K562 (cell line): Measurements from ENCODE around the gene PSMB10. TPM values are rescaled to one million over a fixed set of nuclear protein-coding genes. Genes with fewer than 3 reads are reported as not detected.

ENCODE experiments used
- ARNT ChIP-seq, 2 experiments: fragments of 450-650 bp; IDR thresholded peaks; 2 replicates each; pipeline ENCODE4 v1.6.1; 2016; ENCODE audit warnings: mild to moderate bottlenecking in 1 of 2
- CBFA2T2 ChIP-seq: fragments of 450-650 bp; conservative IDR thresholded peaks from 2 replicates; pipeline ENCODE4 v1.6.1; 2017; ENCODE audit warnings: mild to moderate bottlenecking
- DMBX1 ChIP-seq: fragments of 250-450 bp; sonication (Bioruptor Pico); IDR thresholded peaks from 2 replicates; pipeline ENCODE4 v1.8.0; 2022; ENCODE audit warnings: inconsistent platforms, mild to moderate bottlenecking, moderate library complexity, borderline replicate concordance
- FOXA1 ChIP-seq: fragments of 450-650 bp; IDR thresholded peaks from 2 replicates; pipeline ENCODE4 v1.6.1; 2016; ENCODE audit warnings: mild to moderate bottlenecking, borderline replicate concordance
- HMG20A ChIP-seq: fragments of 450-650 bp; formaldehyde crosslinking; conservative IDR thresholded peaks from 2 replicates; pipeline ENCODE4 v1.4.0; 2020; ENCODE audit warnings: mild to moderate bottlenecking, mixed read lengths
- JUN ChIP-seq, 2 experiments: sonication (generic) in 1 of 2; formaldehyde crosslinking in 1 of 2; IDR thresholded peaks; 2 replicates each; pipeline versions ENCODE4 v1.6.1 to v1.8.0; 2012 to 2022; ENCODE audit warnings: borderline replicate concordance in 2 of 2, mild to moderate bottlenecking in 2 of 2, improper control_type of control experiment in 1 of 2, low read depth in 1 of 2, low read length in 1 of 2, missing genetic modification reagents in 1 of 2
- MAFF ChIP-seq: IDR thresholded peaks from 2 replicates; pipeline ENCODE4 v1.6.1; 2012; ENCODE audit warnings: low read length, improper control_type of control experiment
- POLR2G ChIP-seq: fragments of 200-400 bp; formaldehyde crosslinking; IDR thresholded peaks from 2 replicates; pipeline ENCODE4 v1.6.1; 2017; ENCODE audit warnings: low read depth, mild to moderate bottlenecking, antibody characterized with exemption, low read length, moderate library complexity
- POLR2H ChIP-seq: IDR thresholded peaks from 2 replicates; pipeline ENCODE4 v1.6.1; 2016; ENCODE audit warnings: missing genetic modification characterization, low read depth, mild to moderate bottlenecking, control low read depth, missing compliant biosample characterization, moderate library complexity
- TCFL5 ChIP-seq: fragments of 250-450 bp; sonication (Bioruptor Pico); conservative IDR thresholded peaks from 2 replicates; pipeline ENCODE4 v1.6.1; 2021; ENCODE audit warnings: mild to moderate bottlenecking, moderate library complexity, matching md5 sums
- TSC22D4 ChIP-seq: fragments of 450-650 bp; IDR thresholded peaks from 2 replicates; pipeline ENCODE4 v1.6.1; 2016; ENCODE audit warnings: missing genetic modification characterization, missing biosample characterization, control low read depth
- ZFP36 ChIP-seq: fragments of 150-350 bp; IDR thresholded peaks from 2 replicates; pipeline ENCODE4 v1.6.1; 2018; ENCODE audit warnings: low read length, low read depth; ENCODE audit not compliant: partially characterized antibody
- ZNF239 ChIP-seq: fragments of 250-450 bp; sonication (Bioruptor Pico); IDR thresholded peaks from 2 replicates; pipeline ENCODE4 v1.4.0; 2020; ENCODE audit warnings: mild to moderate bottlenecking
- ZNF3 ChIP-seq: fragments of 250-450 bp; sonication (Bioruptor Pico); IDR thresholded peaks from 2 replicates; pipeline ENCODE4 v1.5.0; 2021; ENCODE audit warnings: mild to moderate bottlenecking, moderate library complexity
- ZNF311 ChIP-seq: fragments of 250-450 bp; sonication (Bioruptor Pico); IDR thresholded peaks from 2 replicates; pipeline ENCODE4 v1.4.0; 2020; ENCODE audit warnings: mild to moderate bottlenecking, moderate library complexity
- ZNF316 ChIP-seq: fragments of 450-650 bp; IDR thresholded peaks from 2 replicates; pipeline ENCODE4 v1.6.1; 2016
- polyA plus RNA-seq, 8 experiments: library from polyadenylated mRNA; depleted of rRNA in 4 of 8; stranded (reverse) in 5 of 8; unstranded in 3 of 8; fragments of >200 nt; fragmentation: Nextera tagmentation in 2 of 8; fragmentation: Illumina TruSeq in 1 of 8; extraction: Ambion mirVana in 2 of 8; extraction: Trizol in 1 of 8; gene quantifications; 2 replicates each; pipeline versions ENCODE4 v1.2.1 to v1.2.3, GENCODE V29; 2011 to 2014; ENCODE audit warnings: inconsistent platforms in 1 of 8, missing spikeins in 1 of 8
- total RNA-seq, 7 experiments: library from RNA; depleted of rRNA in 6 of 7; stranded (reverse); fragments of >200 nt in 6 of 7; fragmentation: Illumina TruSeq in 2 of 7; extraction: Trizol in 2 of 7; gene quantifications; 2 replicates each; pipeline versions ENCODE4 v1.2.1 to v1.2.3, GENCODE V29; 2011 to 2021; ENCODE audit warnings: low replicate concordance in 1 of 7
- TF ChIP-seq, protein P1 (sequence below): IDR thresholded peaks from 3 replicates; pipeline ENCODE4 v1.6.1; 2011; ENCODE audit warnings: borderline replicate concordance, mild to moderate bottlenecking, moderate library complexity; ENCODE audit not compliant: insufficient read length; ENCODE audit errors: extremely low read depth
- TF ChIP-seq, protein P2 (sequence below): fragments of 450-650 bp; IDR thresholded peaks from 2 replicates; pipeline ENCODE4 v1.7.0; 2016; ENCODE audit warnings: borderline replicate concordance
- TF ChIP-seq, protein P3 (sequence below): sonication (generic); formaldehyde crosslinking; IDR thresholded peaks from 2 replicates; pipeline ENCODE4 v1.9.0; 2022; ENCODE audit warnings: mild to moderate bottlenecking, missing genetic modification reagents
- TF ChIP-seq, protein P4 (sequence below): fragments of 250-450 bp; sonication (Bioruptor Pico); IDR thresholded peaks from 2 replicates; pipeline ENCODE4 v1.8.0; 2022; ENCODE audit warnings: inconsistent platforms, mild to moderate bottlenecking, moderate library complexity, borderline replicate concordance

The PSMB10 gene
- total and polyA plus RNA-seq, 9 of the 15 experiments (the other 6 are each of a cell fraction or from before 2014, with no cell fraction given), result 11.7 to 105 (median 51.0) TPM

DNA sequence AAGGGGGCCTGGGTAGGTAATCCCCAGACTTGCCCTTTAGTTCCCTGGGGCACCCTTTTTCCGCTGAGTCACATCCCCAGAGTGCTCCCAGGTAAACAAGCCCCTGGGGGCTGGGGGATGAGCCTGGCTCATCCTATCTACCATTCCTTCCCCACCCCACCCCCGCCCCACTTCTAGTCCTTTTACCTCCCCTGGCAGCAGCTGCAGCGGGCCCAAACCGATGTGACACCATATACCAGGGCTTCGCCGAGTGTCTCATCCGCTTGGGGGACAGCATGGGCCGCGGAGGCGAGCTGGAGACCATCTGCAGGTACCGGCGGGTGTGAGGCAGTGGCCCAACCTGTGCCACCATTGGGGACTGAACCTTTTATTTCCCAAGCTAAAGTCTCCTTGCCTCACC, 51.1 kb downstream of the PSMB10 start (continued):
- TF ChIP-seq POLR2G (peak; percentile 53), ZNF3 (no peak), MAFF (peak; percentile 21; the same call in 1 of the 2 replicates), DMBX1 (no peak), ARNT (IDR thresholded peaks at IDR 0.05) (no peak), CBFA2T2 (no peak), JUN (IDR thresholded peaks at IDR 0.05; ENCODE audit: borderline replicate concordance, low read depth, low read length) (no peak), JUN (CRISPR knock-in tag; IDR thresholded peaks at IDR 0.05; ENCODE audit: borderline replicate concordance) (no peak), ZNF239 (CRISPR knock-in tag) (no peak), ZFP36 (no peak), TSC22D4 (no peak), FOXA1 (no peak), POLR2H (tag) (no peak), HMG20A (CRISPR knock-in tag) (no peak), TCFL5 (no peak), ZNF316 (peak; percentile 40), ZNF311 (CRISPR knock-in tag) (no peak)
- TF ChIP-seq, protein P1, sequence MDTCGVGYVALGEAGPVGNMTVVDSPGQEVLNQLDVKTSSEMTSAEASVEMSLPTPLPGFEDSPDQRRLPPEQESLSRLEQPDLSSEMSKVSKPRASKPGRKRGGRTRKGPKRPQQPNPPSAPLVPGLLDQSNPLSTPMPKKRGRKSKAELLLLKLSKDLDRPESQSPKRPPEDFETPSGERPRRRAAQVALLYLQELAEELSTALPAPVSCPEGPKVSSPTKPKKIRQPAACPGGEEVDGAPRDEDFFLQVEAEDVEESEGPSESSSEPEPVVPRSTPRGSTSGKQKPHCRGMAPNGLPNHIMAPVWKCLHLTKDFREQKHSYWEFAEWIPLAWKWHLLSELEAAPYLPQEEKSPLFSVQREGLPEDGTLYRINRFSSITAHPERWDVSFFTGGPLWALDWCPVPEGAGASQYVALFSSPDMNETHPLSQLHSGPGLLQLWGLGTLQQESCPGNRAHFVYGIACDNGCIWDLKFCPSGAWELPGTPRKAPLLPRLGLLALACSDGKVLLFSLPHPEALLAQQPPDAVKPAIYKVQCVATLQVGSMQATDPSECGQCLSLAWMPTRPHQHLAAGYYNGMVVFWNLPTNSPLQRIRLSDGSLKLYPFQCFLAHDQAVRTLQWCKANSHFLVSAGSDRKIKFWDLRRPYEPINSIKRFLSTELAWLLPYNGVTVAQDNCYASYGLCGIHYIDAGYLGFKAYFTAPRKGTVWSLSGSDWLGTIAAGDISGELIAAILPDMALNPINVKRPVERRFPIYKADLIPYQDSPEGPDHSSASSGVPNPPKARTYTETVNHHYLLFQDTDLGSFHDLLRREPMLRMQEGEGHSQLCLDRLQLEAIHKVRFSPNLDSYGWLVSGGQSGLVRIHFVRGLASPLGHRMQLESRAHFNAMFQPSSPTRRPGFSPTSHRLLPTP, result no peak
- TF ChIP-seq, protein P2, sequence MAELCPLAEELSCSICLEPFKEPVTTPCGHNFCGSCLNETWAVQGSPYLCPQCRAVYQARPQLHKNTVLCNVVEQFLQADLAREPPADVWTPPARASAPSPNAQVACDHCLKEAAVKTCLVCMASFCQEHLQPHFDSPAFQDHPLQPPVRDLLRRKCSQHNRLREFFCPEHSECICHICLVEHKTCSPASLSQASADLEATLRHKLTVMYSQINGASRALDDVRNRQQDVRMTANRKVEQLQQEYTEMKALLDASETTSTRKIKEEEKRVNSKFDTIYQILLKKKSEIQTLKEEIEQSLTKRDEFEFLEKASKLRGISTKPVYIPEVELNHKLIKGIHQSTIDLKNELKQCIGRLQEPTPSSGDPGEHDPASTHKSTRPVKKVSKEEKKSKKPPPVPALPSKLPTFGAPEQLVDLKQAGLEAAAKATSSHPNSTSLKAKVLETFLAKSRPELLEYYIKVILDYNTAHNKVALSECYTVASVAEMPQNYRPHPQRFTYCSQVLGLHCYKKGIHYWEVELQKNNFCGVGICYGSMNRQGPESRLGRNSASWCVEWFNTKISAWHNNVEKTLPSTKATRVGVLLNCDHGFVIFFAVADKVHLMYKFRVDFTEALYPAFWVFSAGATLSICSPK, result no peak
- TF ChIP-seq, protein P3, sequence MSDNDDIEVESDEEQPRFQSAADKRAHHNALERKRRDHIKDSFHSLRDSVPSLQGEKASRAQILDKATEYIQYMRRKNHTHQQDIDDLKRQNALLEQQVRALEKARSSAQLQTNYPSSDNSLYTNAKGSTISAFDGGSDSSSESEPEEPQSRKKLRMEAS, result no peak
- TF ChIP-seq, protein P4, sequence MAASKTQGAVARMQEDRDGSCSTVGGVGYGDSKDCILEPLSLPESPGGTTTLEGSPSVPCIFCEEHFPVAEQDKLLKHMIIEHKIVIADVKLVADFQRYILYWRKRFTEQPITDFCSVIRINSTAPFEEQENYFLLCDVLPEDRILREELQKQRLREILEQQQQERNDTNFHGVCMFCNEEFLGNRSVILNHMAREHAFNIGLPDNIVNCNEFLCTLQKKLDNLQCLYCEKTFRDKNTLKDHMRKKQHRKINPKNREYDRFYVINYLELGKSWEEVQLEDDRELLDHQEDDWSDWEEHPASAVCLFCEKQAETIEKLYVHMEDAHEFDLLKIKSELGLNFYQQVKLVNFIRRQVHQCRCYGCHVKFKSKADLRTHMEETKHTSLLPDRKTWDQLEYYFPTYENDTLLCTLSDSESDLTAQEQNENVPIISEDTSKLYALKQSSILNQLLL (CRISPR knock-in tag), result no peak
